ENCODE measurements around the gene GPER1.

The GPER1 gene

GRCh38 chr7:1090236-1090635, 2.3 kb downstream of the GPER1 start:
- no peak for DNase-seq (ENCODE audit: low read depth in 2 of 2)

- no peak for DNase-seq (ENCODE audit: low read depth in 2 of 2)
Measured at GRCh38 chr7:1090686-1091643, 3.1 kb downstream of the GPER1 start.

GRCh38 chr7:1091644-1092027, 3.7 kb downstream of the GPER1 start:
- DNase-seq (ENCODE audit: low read depth in 2 of 2): no peak

GRCh38 chr7:1092161-1092632, 4.3 kb downstream of the GPER1 start:
- no peak for DNase-seq (ENCODE audit: low read depth in 2 of 2)

- no peak for DNase-seq (ENCODE audit: low read depth in 2 of 2)
Measured at GRCh38 chr7:1092806-1093501, 5.0 kb downstream of the GPER1 start.

GRCh38 chr7:1093502-1093843, 5.6 kb downstream of the GPER1 start:
- DNase-seq (ENCODE audit: low read depth in 2 of 2): no peak

GRCh38 chr7:1093916-1094508, 6.1 kb downstream of the GPER1 start:
- no peak for DNase-seq (ENCODE audit: low read depth in 2 of 2)

- DNase-seq (ENCODE audit: low read depth in 2 of 2): no peak
Measured at GRCh38 chr7:1094870-1095269, 7.0 kb downstream of the GPER1 start.

- DNase-seq (ENCODE audit: low read depth in 2 of 2): no peak
Measured at GRCh38 chr7:1095621-1096155, 7.8 kb downstream of the GPER1 start.

- no peak for DNase-seq (ENCODE audit: low read depth in 2 of 2)
Measured at GRCh38 chr7:1096156-1097119, 8.5 kb downstream of the GPER1 start.

GRCh38 chr7:1097120-1097504, 9.2 kb downstream of the GPER1 start:
- no peak for DNase-seq (ENCODE audit: low read depth in 2 of 2)

GRCh38 chr7:1098243-1099153, 10.6 kb downstream of the GPER1 start:
- no peak for DNase-seq (ENCODE audit: low read depth in 2 of 2)

- no peak for DNase-seq (ENCODE audit: low read depth in 2 of 2)
Measured at GRCh38 chr7:1099154-1099542, 11.2 kb downstream of the GPER1 start.

GRCh38 chr7:1099637-1100036, 11.7 kb downstream of the GPER1 start:
- DNase-seq (ENCODE audit: low read depth in 2 of 2): no peak

GRCh38 chr7:1100386-1100785, 12.5 kb downstream of the GPER1 start:
- DNase-seq (ENCODE audit: low read depth in 2 of 2): no peak

GRCh38 chr7:1100834-1101562, 13.1 kb downstream of the GPER1 start:
- DNase-seq (ENCODE audit: low read depth in 2 of 2): no peak

- DNase-seq (ENCODE audit: low read depth in 2 of 2): no peak
Measured at GRCh38 chr7:1101563-1102431, 13.9 kb downstream of the GPER1 start.

- DNase-seq (ENCODE audit: low read depth in 2 of 2): no peak
Measured at GRCh38 chr7:1103009-1103788, 15.3 kb downstream of the GPER1 start.
